ENCODE results near the gene ZBTB12.

Gene ZBTB12

DNA sequence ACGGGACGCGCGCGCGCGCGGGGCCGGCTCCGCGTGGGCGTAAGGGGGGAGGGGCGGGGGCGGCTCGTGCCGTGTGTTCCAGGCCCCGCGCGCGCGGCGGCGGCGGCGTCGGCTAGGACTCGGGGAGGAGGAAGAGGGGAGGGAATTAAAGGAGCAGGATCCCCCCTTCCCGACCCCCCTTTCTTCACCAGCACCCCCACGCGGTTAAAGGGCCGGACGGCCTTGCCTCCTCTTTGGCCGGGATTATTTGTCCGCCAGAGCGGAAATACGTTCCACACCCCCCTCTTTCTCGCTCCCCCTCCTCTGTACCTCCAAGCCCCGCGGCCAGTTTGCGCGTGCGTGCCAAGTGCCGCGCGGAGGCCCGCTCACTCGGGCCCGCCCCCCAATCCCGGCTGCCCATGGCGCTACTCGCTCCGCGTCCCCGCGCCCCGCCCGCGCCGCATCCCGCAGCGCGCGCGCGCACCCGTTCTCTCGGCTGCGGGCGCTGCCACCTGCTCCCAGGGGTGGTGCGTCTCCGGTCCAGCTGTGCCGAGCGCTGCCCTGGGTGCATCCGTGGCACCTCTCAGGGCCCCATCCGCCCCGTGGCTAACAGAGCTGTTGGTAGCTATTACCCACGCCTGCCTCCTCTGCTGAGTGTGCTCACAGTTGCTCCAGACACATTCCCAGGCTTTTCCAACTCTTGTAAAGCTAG lies at the start of gene ZBTB12 (continued):
- TF ChIP-seq ZNF747 (tag by site-specific recombination; IDR thresholded peaks at IDR 0.05) (no peak), HOXC10 (CRISPR knock-in tag; IDR thresholded peaks at IDR 0.05) (no peak), IKZF3 (tag by site-specific recombination; IDR thresholded peaks at IDR 0.05) (peak; percentile 58), ZNF596 (tag by site-specific recombination; IDR thresholded peaks at IDR 0.05) (no peak; the same call in 1 of the 2 replicates), ZBTB20 (tag by site-specific recombination; IDR thresholded peaks at IDR 0.05) (peak; percentile 75), YY2 (tag by site-specific recombination; IDR thresholded peaks at IDR 0.05) (no peak), ZNF366 (tag by site-specific recombination; conservative IDR thresholded peaks at IDR 0.05) (0 out of 2 replicates have a peak, but pooled peaks have one; percentile 15), ZEB2 (tag by site-specific recombination; IDR thresholded peaks at IDR 0.05) (peak; percentile 56; the same call in 1 of the 2 replicates), SP7 (tag by site-specific recombination; IDR thresholded peaks at IDR 0.05) (peak; percentile 59), ZNF837 (tag by site-specific recombination; IDR thresholded peaks at IDR 0.05) (no peak), ZBTB21 (tag by site-specific recombination; IDR thresholded peaks at IDR 0.05) (no peak), GLIS2 (tag by site-specific recombination; IDR thresholded peaks at IDR 0.05) (peak; percentile 92), ZNF248 (tag by site-specific recombination; IDR thresholded peaks at IDR 0.05) (no peak), ZBTB7A (tag by site-specific recombination; IDR thresholded peaks at IDR 0.05; ENCODE audit: low read depth) (peak; percentile 70; the same call in 1 of the 2 replicates), ZNF426 (tag by site-specific recombination; IDR thresholded peaks at IDR 0.05) (no peak), ZNF548 (tag by site-specific recombination; IDR thresholded peaks at IDR 0.05) (no peak), ZNF16 (tag by site-specific recombination; IDR thresholded peaks at IDR 0.05; ENCODE audit: low read depth) (no peak), ZNF214 (tag by site-specific recombination; IDR thresholded peaks at IDR 0.05; ENCODE audit: borderline replicate concordance) (no peak), ZNF830 (tag by site-specific recombination; IDR thresholded peaks at IDR 0.05; ENCODE audit: low read depth) (no peak), GFI1B (tag by site-specific recombination; IDR thresholded peaks at IDR 0.05) (no peak), ZNF423 (tag by site-specific recombination; IDR thresholded peaks at IDR 0.05) (peak; percentile 91), ZNF404 (tag by site-specific recombination; IDR thresholded peaks at IDR 0.05) (no peak), ZNF221 (tag by site-specific recombination; IDR thresholded peaks at IDR 0.05; ENCODE audit: borderline replicate concordance) (no peak), OVOL3 (tag by site-specific recombination; IDR thresholded peaks at IDR 0.05) (no peak), SP3 (tag by site-specific recombination; IDR thresholded peaks at IDR 0.05) (no peak; the same call in 1 of the 2 replicates), ZNF292 (tag by site-specific recombination; IDR thresholded peaks at IDR 0.05; ENCODE audit: borderline replicate concordance, low read depth) (no peak), ZNF324 (tag by site-specific recombination; IDR thresholded peaks at IDR 0.05) (peak; percentile 69; the same call in 1 of the 2 replicates)
- TF ChIP-seq, protein P1, sequence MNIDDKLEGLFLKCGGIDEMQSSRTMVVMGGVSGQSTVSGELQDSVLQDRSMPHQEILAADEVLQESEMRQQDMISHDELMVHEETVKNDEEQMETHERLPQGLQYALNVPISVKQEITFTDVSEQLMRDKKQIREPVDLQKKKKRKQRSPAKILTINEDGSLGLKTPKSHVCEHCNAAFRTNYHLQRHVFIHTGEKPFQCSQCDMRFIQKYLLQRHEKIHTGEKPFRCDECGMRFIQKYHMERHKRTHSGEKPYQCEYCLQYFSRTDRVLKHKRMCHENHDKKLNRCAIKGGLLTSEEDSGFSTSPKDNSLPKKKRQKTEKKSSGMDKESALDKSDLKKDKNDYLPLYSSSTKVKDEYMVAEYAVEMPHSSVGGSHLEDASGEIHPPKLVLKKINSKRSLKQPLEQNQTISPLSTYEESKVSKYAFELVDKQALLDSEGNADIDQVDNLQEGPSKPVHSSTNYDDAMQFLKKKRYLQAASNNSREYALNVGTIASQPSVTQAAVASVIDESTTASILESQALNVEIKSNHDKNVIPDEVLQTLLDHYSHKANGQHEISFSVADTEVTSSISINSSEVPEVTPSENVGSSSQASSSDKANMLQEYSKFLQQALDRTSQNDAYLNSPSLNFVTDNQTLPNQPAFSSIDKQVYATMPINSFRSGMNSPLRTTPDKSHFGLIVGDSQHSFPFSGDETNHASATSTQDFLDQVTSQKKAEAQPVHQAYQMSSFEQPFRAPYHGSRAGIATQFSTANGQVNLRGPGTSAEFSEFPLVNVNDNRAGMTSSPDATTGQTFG (tag by site-specific recombination; IDR thresholded peaks at IDR 0.05; ENCODE audit: borderline replicate concordance), result no peak
- TF ChIP-seq, protein P2, sequence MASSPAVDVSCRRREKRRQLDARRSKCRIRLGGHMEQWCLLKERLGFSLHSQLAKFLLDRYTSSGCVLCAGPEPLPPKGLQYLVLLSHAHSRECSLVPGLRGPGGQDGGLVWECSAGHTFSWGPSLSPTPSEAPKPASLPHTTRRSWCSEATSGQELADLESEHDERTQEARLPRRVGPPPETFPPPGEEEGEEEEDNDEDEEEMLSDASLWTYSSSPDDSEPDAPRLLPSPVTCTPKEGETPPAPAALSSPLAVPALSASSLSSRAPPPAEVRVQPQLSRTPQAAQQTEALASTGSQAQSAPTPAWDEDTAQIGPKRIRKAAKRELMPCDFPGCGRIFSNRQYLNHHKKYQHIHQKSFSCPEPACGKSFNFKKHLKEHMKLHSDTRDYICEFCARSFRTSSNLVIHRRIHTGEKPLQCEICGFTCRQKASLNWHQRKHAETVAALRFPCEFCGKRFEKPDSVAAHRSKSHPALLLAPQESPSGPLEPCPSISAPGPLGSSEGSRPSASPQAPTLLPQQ (tag by site-specific recombination; IDR thresholded peaks at IDR 0.05), result 0 out of 2 replicates have a peak, but pooled peaks have one; percentile 36
- TF ChIP-seq, protein P3, sequence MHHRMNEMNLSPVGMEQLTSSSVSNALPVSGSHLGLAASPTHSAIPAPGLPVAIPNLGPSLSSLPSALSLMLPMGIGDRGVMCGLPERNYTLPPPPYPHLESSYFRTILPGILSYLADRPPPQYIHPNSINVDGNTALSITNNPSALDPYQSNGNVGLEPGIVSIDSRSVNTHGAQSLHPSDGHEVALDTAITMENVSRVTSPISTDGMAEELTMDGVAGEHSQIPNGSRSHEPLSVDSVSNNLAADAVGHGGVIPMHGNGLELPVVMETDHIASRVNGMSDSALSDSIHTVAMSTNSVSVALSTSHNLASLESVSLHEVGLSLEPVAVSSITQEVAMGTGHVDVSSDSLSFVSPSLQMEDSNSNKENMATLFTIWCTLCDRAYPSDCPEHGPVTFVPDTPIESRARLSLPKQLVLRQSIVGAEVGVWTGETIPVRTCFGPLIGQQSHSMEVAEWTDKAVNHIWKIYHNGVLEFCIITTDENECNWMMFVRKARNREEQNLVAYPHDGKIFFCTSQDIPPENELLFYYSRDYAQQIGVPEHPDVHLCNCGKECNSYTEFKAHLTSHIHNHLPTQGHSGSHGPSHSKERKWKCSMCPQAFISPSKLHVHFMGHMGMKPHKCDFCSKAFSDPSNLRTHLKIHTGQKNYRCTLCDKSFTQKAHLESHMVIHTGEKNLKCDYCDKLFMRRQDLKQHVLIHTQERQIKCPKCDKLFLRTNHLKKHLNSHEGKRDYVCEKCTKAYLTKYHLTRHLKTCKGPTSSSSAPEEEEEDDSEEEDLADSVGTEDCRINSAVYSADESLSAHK (tag by site-specific recombination; IDR thresholded peaks at IDR 0.05), result no peak
- TF ChIP-seq, protein P4, sequence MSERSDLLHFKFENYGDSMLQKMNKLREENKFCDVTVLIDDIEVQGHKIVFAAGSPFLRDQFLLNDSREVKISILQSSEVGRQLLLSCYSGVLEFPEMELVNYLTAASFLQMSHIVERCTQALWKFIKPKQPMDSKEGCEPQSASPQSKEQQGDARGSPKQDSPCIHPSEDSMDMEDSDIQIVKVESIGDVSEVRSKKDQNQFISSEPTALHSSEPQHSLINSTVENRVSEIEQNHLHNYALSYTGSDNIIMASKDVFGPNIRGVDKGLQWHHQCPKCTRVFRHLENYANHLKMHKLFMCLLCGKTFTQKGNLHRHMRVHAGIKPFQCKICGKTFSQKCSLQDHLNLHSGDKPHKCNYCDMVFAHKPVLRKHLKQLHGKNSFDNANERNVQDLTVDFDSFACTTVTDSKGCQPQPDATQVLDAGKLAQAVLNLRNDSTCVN (tag by site-specific recombination; optimal IDR thresholded peaks at IDR 0.05), result peak; percentile 86
- TF ChIP-seq, protein P5, sequence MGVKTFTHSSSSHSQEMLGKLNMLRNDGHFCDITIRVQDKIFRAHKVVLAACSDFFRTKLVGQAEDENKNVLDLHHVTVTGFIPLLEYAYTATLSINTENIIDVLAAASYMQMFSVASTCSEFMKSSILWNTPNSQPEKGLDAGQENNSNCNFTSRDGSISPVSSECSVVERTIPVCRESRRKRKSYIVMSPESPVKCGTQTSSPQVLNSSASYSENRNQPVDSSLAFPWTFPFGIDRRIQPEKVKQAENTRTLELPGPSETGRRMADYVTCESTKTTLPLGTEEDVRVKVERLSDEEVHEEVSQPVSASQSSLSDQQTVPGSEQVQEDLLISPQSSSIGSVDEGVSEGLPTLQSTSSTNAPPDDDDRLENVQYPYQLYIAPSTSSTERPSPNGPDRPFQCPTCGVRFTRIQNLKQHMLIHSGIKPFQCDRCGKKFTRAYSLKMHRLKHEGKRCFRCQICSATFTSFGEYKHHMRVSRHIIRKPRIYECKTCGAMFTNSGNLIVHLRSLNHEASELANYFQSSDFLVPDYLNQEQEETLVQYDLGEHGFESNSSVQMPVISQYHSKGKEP (tag by site-specific recombination; IDR thresholded peaks at IDR 0.05), result no peak; the same call in 1 of the 2 replicates
